ENCODE measurements around the gene USP7.
A peak's percentile ranks its signal among the peaks of the same experiment; 100 is the strongest.

The USP7 gene

DNA sequence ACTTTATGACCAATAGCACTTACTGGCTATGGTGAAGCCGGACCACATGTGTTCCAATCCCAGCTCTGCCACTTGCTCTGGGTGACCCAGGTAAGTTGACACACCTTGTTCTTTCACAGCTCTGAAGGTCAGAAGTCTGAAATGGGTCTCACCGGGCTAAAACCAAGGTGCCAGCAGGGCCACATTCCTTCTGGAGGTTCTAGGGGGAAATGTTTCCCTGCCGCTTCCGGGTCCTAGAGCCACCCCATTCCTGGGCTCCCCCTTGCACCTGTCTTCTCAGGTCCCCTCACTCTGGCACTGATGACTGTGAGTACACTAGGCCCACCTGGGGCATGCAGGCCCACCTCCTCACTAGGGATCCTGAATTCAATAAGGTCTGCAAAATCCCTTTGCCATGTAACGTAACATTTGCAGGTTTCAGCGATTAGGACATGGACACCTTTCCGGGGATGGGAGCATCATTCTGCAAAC, 11.4 kb downstream of the USP7 start:
- no peak for DNase-seq (ENCODE audit: low spot score)

DNA sequence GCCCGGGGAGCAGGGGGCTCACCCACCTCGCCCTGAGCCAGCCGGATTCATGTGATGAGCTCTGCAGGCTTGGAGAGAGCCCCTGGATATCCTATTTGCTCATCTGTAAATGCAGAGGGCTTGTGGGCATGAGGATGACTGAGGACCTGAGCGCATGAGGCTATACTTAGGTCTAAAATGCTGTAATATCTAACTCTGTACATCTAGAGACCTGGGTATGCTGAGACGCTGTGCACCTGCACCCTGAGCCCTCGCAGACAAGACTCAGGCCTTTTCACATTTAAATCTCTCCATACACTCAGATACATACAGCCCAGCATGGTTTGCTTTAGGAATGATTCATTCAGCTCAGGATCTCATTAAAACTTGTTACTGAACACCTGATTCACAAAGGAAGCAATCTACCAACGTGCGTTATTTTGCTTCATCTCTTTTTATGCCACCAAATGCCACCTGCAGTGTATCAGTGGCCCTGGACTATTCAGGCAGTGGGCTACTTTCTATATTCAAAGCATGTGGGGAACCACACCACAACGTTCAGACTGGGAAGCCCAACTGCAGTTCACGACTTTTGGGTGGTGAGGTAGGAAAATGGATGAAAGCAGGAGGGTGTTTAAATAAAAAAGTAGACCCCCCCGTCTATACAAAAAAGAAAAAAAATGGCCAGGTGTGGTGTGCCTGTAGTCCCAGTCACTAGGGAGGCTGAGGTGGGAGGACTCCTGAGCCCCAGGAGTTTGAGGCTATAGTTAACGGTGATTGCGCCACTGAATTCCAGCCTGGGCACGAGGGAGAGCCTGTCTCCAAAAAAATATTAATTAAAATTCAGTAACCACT, 12.0 kb downstream of the USP7 start:
- no peak for DNase-seq (ENCODE audit: low spot score)

DNA sequence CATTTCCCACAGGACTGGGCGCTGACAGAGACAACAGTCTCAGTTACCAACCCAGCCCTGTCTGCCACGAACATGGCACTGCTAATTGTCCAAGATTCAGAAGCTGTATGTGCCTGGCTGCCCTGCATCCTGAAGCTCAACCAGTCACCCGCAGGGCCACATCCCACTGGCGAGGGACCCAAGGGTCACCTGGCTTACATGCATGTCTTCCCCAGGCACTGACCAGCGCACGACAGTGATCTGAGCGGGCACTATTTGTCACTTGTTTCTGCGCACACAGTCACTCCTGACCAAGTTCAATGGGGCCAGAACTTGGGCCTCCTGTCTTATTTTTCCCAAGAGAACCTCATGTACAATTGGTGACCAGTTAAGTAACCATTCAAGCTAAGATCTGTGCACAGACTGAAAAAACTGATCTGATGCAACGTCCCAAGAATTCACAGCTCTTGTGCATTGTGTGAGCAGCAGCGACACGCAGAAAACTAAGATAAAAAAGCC, 13.1 kb downstream of the USP7 start:
- DNase-seq (ENCODE audit: low spot score) = no peak

DNA sequence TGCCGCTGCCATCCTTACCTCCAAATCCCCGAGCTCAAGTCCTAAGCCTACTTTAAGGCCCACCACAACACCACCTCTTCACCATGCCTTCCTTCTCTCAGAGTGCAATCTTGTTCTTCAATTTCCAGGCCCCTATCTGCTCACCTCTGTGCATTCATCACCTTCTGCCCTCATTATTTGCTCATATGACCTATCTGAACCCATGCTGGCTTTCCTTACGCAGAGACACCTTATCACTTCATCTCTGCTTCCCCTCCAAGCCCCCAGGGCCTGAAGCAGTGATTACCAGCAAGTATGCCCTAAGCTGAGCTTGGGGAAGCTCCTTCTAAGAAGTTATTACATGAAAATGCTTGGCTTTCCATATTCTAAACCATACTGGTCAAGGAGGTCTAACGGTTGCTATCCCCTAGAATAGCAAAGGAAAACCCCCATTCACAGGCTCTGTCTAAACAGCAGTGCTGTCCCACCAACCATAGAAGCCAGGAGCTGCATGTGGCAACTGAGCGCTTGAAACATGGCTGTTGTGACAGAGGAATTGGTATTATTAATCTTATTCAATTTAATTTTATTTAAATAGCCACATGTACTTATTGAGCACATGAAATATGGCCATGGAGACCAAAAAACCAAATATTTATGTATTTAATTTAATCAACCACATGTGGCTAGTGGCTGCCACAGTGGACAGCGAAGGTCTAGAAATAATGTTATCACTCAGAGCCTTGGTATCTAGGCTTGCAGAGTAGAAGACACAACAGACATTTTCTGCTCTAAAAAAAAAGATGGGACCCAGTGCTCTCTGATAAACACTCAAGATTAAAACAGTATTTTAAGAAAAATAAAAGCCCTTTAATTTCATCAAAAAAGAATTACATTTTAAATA, 13.9 kb downstream of the USP7 start:
- no peak for DNase-seq (ENCODE audit: low spot score)

DNA sequence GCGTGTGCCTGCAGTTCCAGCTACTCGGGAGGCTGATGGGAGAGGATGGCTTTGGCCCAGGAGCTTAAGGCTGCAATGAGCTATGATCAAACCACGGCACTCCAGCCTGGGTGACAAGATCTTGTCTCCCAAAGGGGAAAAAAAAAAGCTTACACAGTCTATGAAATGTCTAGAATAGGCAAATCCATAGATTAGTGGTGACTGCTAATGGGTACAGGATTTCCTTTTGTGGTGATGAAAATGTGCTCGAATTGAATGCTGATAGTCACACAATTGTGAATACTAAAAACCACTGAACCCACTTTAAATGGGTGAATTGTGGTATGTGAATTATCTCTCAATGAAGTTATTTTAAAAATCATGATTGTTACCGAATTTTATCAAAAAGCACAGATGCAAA, 14.9 kb downstream of the USP7 start:
- no peak for DNase-seq (ENCODE audit: low spot score)

DNA sequence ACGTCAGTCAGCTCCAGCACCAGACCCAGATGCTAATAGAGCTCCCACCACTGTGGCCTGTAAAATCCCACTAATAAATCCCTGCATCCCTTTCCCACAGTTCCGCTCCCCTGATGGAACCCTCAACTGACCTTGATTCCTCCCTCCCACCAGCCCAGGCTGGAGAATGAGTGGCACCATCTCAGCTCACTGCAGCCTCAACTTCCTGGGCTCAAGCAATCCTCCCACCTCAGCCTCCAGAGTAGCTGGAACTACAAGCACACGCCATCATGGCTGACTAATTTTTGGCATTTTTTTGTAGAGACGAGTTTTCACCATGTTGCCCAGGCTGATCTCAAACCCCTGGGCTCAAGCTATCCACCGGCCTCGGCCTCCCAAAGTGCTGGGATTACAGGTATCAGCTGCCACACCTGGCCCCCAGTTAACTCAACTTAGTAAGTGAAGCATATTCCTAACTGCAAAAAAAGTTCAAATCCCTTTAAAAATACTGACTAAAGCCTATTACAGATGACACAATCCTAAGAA, 15.6 kb downstream of the USP7 start:
- no peak for DNase-seq (ENCODE audit: low spot score)

DNA sequence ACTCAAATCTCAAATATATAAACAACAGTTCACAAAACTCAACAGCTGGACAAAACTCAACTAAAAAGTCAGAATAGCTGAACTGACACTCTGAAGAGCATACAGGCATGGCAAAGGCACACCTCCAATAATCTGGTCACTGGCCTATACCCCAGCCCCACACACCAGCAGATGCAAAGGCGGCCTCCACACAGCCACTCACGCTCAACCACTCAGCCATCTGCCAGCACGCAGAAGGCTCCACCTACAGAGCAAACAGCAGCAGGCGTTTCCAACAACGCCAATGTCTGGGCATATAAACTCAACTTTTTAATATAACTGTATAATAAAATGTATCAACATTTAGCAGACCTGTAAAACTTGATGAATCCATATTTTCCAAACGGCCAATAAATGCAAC, 17.2 kb downstream of the USP7 start:
- no peak for DNase-seq (ENCODE audit: low spot score)

DNA sequence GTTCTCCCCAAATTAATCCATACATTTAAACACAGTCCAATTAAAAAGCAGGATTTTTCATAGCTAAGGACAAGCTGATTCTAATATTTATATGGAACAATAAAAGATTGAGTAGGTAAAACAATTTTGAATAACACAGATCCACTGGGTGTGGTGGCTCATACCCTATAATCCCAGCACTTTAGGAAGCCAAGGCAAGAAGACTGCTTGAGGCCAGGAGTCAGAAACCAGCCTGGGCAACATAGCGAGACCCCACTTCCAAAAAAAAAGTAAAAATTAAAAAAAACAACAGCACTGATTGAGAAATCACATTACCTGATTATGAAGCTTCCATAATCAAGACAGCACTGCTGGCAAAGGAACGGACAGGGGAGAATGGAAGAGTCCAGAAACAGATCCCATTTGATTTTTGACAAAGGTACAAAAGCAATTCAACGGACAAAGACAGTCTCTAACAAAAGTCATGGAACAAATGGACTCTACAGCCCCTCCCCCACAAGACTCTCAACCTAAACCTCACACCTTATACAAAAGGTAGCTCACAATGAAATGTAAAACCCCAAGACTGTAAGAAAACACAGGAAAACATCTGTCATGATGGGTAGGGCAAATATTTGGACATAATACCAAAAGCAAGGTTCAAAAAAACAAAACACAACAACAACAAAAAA, 17.9 kb downstream of the USP7 start:
- no peak for DNase-seq (ENCODE audit: low spot score)

DNA sequence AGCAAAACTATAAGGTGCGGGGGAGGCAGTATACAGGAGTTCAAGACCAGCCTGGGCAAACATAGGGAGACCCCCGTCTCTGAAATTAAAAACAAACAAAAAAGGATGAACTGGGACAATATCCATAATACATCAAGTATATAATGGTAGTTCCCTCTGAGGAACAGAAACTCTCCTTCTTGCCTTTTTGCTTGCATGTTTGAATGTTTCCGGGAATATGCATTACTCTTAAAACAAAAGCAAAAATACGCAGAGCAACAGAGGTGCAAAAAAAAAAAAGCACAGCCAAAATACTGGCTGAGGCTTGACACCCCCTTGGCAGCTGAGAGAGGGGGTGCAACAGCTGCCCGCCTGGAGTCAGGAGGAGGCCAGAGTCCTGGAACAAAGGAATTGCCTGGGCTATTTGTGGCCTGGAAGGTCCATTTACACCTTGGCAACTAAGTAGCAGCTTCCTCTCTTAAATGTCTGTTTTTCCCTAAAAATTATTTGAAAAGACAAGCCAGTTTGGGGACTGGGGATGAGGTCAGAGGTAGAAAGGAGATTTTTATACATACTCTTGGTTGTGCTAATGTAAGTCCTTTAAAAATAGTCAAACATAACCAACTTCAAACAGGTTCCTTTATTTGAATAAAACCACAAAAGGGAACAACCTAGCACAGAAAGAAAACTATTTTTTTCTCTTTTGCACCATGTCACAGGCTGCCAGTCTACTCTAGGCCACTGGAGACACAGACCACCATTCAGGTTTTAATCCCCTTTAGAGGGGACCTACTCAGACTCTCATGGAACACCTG, 19.5 kb downstream of the USP7 start:
- DNase-seq (ENCODE audit: low spot score) = no peak

DNA sequence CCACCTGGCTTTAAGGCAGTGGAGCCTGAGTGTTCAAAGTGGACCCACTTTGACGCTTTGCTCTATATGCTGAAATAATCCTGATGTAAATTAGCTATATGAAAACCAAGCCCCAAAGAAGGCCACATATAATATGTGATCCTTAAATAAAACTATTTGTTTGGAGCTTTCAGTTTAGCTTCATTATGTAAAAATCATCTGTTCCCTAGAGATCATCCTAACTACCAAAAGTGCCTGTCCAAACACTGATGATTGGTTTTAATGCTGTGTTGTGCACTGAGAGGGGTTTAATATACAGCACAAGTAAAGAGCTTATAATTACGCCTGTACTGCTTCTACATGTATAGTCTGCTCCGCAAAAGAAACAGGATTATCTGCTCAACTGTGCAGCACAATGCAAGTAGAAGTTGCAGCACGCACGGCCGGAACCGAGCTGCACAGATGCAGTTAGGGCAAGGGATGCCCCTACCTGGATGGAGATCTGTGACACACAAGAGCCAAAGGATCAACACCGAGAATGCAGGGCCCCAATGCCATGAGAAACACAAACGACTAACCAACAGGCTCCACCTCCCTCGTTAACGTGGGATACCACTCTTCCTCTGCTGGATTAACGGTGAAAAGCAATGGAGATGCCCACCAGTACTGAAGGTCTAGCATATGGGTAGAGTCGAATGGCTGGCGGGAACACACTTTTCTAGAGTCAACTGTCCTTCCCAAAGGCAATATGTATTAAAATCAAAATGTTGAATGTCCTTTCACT, 20.5 kb downstream of the USP7 start:
- no peak for DNase-seq (ENCODE audit: low spot score)

DNA sequence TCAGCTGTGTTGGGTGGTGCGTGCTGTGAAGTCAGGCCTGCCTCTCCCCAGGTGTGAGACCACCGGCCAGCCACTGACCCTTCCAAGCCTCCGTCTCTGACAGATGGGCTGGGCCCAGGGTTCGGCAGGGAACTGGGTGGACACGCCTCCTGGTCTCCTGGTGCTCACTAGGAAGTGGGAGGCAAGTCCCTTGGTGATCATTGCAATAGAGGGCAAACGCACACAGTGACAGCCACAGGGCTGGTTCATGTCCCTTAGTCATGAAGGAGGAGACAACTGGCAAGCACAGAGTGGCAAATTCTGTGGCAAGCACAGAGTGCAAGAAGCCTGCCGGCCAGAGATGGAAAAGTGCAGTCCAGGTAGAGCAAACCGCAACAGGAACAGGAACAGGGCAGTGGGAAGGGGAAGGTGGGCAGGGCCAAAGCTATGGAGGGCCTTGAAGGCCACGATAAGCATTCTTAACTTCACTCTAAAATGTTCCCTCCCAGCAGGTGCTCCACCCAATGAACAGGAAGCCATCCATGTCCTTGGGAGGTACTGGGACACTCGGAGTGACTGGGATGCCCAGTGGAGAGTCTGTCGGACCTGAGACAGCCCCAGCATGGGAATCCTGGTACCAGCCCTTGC, 21.9 kb downstream of the USP7 start:
- no peak for DNase-seq (ENCODE audit: low spot score)

DNA sequence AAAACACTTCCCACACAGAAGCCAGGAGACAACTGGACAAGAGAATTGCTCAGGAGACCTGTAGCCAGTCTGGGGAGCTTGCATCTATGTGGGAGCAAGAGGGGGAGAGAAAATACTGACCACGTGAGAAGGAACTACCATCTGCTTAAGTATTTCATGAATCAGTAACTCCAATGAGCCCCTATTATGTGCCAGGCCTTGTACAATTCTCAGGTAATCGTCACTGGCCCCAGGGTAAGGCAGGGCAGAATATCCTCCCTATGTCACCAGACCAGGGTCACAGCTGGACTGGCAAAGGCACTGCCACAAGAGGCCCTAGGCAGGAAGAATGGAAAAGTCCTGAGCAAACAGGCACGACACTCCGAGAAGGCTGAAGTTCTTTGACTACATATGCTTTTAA, 25.9 kb downstream of the USP7 start:
- DNase-seq (ENCODE audit: low spot score) = no peak

DNA sequence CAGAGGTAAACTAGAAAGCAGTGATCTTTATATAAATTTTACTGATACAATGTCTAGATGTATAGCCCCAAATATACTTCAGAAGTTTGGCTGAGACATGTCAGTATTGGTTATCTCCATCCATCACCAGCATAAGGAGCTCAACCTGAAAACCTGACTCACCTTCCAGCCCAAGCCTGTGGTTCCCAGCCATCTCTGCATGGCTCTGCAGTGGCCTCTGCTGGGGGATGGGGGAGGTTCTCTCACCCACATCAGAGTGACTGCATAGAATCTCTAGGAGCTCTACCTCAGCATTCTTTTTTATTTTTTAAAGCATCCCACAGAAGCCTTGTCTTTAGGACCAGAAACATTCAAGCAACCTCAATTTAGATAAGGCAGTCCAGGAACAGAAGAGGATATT, 27.3 kb downstream of the USP7 start:
- no peak for DNase-seq (ENCODE audit: low spot score)

DNA sequence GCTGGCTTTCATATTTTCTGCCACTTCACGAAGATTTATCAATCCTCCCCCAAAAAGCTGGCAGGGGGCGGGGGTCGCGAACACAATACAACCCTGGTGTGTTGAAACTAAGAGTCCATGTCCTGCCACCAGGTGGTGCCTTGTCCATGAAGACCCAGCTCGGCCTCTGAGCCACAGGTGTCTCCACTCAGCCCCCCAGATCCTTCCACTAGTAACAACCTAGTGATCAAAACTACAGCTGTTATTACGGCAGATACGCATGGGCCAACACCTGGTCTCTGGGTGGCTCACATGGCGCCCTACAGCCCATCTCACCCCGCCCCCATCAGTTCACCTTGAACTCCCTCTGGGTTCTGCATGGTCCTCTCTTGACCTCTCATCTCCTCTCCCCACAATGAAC, 27.7 kb downstream of the USP7 start:
- no peak for DNase-seq (ENCODE audit: low spot score)

DNA sequence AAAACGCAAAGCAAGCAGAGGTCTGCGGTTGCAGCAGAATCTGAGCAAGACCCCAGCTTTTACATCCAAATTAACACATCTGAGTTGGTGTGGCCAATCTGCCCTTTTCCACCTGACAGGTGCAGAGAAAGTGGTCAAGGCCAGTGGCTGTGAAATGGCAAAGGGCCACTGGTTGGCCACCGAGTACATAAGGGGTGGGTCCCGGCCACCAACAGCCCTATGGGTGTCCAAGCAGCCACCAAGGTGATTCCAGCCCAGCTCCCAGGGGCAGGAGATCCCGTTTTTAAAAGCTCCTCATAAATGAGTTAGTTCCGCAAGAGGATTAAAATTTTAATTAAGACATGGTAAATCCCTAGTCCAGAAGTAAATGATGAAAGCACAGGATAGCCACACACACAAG, 29.1 kb downstream of the USP7 start:
- no peak for DNase-seq (ENCODE audit: low spot score)

DNA sequence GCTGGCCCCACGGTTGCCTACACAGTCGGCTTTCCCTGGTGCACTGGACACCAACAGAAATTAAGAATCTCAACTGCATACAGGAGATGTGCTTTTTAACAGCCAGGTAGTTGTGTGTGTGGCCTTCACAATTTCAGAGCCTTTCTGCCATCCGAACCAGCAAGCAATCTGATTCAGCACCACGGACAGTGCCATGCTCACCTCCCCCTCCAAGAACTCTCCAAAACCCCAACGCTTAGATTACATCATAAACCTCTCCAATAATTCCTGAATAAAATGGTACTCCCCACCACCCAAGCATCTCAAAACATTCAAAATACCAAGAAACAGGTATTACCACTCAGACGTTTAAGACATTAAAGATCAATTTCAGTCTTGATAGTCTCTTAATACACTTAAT, 31.8 kb downstream of the USP7 start:
- DNase-seq (ENCODE audit: low spot score) = no peak

DNA sequence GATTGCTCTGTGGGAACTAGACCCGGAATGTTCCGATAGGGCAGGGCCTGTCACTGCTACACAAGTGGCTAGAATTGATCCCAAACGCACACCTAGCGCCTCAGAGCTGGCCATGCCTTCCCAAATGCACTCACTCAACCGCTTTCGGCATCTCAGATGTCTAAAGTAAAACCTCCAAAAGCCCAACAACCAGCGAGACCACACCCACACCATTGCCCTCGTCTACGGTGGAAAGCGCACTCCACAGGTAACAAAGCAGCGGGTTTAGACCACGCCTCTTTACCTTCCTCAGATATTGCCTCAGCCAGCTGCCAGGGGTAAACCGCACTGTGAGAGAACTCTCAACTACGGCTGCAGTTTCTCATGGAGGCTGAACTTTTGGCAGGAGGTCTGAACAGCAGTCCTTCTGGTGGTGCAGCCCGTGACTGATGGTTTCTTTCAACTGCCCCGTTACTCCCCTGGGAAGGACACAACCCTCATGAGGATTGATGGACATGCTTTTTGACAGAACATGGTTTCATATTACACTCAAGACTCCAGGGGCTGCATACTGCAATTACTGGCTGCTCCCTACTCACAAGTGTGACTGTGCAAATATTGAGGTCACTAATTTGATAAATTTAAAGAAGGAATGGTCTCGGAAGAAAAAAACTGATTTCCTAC, 34.5 kb downstream of the USP7 start:
- peak; percentile 62 for DNase-seq (ENCODE audit: low spot score)

DNA sequence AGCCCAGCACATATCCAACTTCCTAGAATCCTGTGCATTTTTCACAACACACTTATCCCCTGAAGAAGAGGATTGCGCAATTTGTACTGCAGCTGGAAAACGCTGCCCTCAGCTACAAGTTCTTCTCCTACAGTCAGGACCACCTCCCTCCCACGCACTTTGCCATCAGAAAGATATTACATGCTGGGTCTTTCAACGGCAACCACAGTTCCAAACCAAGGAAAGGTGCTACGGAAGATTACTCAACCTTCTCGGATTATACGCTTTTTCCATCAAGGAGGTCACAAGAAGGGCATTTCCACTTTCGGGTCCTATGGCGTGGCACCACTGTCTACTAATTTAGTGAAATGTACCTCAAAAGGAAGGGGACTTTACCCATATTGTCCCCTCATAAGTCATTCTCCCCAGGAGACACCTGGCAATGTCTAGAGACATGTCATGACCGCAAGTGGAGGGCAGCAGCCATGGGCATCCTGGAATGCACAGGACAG, 35.2 kb downstream of the USP7 start:
- no peak for DNase-seq (ENCODE audit: low spot score)

DNA sequence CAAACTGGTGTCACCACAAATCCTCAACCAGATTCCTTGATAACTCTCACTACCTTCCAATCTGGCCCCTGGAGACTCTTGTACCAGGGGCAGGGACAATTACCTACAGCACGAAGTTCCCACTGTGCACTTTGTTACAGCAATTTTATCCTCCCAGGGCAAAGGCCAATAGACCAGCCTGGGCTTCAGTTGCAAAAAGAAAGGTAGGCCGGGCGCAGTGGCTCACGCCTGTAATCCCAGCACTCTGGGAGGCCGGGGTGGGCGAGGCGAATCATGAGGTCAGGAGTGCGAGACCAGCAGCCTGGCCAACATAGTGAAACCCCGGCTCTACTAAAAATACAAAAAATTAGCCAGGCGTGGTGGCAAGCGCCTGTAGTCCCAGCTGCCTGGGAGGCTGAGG, 36.9 kb downstream of the USP7 start:
- no peak for DNase-seq (ENCODE audit: low spot score)
